Coronary artery (tissue), 2 donors: ENCODE measurements around the gene SIPA1L3.

Experiments used
- DNase-seq: peaks from one replicate; pipeline ENCODE4 v3.0.0-alpha.2; 2017; ENCODE audit warnings: low spot score
- H3K27ac ChIP-seq, 2 donors: fragments of 200-600 bp; sonication (generic); one replicate each; pipeline ENCODE4 v1.5.1; 2016 to 2019
- H3K4me3 ChIP-seq: fragments of 200-600 bp; sonication (generic); 2 replicates; pipeline ENCODE4 v1.5.1; 2016; ENCODE audit warnings: mild to moderate bottlenecking, moderate library complexity
- TF ChIP-seq, protein P1 (sequence below): fragments of 200-600 bp; sonication (generic); IDR thresholded peaks from one replicate; pipeline ENCODE4 v1.5.1; 2019; ENCODE audit warnings: antibody characterized with exemption

Gene SIPA1L3

GRCh38 chr19:38130399-38130798 lies 223.4 kb downstream of the SIPA1L3 start:
- Histone ChIP-seq H3K27ac (no peak overlapping the region), H3K4me3 (no peak overlapping the region)
- no peak for DNase-seq
- TF ChIP-seq, protein P1, sequence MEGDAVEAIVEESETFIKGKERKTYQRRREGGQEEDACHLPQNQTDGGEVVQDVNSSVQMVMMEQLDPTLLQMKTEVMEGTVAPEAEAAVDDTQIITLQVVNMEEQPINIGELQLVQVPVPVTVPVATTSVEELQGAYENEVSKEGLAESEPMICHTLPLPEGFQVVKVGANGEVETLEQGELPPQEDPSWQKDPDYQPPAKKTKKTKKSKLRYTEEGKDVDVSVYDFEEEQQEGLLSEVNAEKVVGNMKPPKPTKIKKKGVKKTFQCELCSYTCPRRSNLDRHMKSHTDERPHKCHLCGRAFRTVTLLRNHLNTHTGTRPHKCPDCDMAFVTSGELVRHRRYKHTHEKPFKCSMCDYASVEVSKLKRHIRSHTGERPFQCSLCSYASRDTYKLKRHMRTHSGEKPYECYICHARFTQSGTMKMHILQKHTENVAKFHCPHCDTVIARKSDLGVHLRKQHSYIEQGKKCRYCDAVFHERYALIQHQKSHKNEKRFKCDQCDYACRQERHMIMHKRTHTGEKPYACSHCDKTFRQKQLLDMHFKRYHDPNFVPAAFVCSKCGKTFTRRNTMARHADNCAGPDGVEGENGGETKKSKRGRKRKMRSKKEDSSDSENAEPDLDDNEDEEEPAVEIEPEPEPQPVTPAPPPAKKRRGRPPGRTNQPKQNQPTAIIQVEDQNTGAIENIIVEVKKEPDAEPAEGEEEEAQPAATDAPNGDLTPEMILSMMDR, result no peak

DNA sequence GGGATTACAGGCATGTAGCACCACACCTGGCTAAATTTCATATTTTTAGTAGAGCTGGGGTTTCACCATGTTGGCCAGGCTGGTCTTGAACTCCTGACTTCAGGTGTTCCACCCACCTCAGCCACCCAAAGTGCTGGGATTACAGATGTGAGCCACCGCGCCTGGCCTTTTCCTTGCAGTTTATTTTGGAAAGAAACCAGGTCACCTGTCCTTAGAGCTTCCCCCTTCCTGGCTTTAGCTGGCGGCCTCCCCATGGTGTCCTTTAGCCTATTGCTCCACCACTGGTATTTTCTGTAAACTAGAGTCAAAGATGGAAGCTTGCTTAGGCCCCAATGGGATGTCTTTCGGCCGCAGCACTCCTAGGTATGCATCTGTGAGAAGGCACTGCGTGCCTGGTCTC lies 225.8 kb downstream of the SIPA1L3 start:
- DNase-seq, result no peak
- TF ChIP-seq, protein P1, result no peak
- no peak overlapping the region for H3K4me3 ChIP-seq

DNA sequence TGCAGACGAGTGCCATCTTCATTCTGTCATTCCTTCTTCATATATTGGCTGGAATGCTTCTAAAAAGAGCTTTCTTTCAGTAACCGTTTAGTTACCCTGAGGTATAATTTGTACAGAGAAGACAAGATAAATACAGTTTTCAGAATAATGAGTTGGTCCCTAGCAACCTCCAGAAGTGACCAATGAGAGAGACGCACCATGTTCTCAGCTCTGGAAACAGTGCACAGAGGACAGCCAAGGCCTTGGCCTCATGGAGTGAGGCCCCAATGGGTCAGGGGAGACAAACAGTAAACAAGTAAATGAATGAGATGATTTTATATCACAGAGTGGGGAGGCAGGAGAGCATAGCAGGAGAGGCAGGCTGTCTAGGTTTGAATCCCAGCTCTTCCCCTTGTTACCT lies 226.3 kb downstream of the SIPA1L3 start:
- no peak for DNase-seq
- no peak overlapping the region for H3K27ac ChIP-seq
- TF ChIP-seq, protein P1, result no peak
- H3K4me3 ChIP-seq, result no peak overlapping the region

More for the DNA sequence above, 225.8 kb downstream of the SIPA1L3 start:
- H3K27ac ChIP-seq, result no peak overlapping the region

- no peak overlapping the region for H3K4me3 ChIP-seq
- H3K27ac ChIP-seq, result no peak overlapping the region
- DNase-seq, result no peak
- TF ChIP-seq, protein P1, result no peak
Observed at GRCh38 chr19:38134540-38135149, 227.6 kb downstream of the SIPA1L3 start.

GRCh38 chr19:38135150-38135998 lies 228.4 kb downstream of the SIPA1L3 start:
- Histone ChIP-seq H3K4me3 (no peak overlapping the region), H3K27ac (no peak overlapping the region)
- TF ChIP-seq, protein P1, result no peak
- DNase-seq, result no peak

DNA sequence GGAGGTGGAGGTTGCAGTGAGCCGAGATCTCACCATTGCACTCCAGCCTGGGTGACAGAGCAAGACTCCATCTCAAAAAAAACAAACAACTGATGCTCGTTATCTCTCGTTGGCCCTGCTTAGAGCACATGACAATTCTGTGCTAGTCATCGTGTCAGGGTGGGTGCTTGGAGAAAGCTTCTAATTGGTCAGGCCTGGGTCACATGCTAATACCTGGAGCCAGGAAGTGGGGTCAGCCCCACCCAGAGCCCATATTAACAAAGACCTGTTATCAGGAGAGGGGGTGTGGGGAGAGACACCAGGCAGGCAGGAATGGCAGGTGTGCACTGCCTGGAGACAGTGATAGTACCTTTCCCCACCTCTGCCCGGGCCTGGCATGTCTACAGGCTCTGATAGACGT lies 232.1 kb downstream of the SIPA1L3 start:
- no peak for DNase-seq
- Histone ChIP-seq H3K27ac (no peak overlapping the region), H3K4me3 (no peak overlapping the region)
- TF ChIP-seq, protein P1, result no peak

DNA sequence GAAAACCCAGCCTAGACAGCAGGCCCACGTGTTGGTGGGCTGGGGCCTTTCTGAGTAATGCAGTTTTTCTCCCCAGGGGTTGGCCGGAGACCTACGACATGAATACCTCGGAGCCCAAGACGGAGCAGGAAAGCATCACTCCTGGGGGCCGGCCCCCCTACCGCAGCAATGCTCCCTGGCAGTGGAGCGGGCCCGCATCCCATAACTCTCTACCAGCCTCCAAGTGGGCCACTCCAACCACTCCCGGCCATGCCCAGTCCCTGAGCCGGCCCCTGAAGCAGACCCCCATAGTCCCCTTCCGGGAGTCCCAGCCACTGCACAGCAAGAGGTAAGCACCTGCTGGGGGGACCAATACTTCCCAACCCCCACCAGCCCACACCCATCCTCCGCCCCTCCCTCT lies 234.1 kb downstream of the SIPA1L3 start:
- no peak overlapping the region for H3K27ac ChIP-seq
- DNase-seq, result no peak
- H3K4me3 ChIP-seq, result no peak overlapping the region
- TF ChIP-seq, protein P1, result no peak
